Measurements from ENCODE around the gene BHLHE23.

Gene BHLHE23

GRCh38 chr20:63007646-63008488, 1.1 kb upstream of the BHLHE23 start:
- ATAC-seq: no peak

- ATAC-seq: no peak
Observed at GRCh38 chr20:63007360-63007645, 539 bp upstream of the BHLHE23 start.

DNA sequence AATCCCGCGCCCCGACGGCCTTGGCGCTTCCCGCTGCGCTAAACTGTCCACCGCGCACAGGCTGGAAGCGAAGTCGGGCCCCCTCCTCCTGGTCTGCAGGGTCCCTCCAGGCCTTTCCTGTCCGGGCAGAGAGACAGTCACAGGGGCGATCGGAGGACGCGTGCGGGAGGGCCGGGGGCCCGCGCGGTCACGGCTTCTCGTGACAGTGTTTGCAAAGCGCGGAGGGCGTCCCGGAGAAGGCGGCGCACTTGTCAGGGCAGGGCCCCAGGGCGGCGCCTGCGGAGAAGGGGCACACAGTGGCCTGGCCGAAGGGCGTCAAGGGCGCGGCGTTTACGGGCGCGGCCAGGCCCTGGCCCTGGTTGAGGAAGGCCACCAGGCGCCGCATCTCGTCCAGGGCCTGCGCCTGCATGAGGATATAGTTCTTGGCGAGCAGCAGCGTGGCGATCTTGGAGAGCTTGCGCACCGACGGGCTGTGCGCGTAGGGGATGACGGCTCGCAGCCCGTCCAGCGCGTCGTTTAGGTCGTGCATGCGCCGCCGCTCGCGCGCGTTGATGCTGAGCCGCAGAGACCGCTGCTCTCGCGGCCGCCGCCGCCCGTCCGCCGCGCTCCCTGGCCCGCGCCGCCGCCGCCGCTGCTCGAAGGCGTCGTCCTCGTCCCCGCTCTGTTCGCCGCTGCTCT, 763 bp downstream of the BHLHE23 start:
- ATAC-seq: no peak

- no peak for ATAC-seq
Observed at GRCh38 chr20:63005365-63005861, 1.4 kb downstream of the BHLHE23 start.

DNA sequence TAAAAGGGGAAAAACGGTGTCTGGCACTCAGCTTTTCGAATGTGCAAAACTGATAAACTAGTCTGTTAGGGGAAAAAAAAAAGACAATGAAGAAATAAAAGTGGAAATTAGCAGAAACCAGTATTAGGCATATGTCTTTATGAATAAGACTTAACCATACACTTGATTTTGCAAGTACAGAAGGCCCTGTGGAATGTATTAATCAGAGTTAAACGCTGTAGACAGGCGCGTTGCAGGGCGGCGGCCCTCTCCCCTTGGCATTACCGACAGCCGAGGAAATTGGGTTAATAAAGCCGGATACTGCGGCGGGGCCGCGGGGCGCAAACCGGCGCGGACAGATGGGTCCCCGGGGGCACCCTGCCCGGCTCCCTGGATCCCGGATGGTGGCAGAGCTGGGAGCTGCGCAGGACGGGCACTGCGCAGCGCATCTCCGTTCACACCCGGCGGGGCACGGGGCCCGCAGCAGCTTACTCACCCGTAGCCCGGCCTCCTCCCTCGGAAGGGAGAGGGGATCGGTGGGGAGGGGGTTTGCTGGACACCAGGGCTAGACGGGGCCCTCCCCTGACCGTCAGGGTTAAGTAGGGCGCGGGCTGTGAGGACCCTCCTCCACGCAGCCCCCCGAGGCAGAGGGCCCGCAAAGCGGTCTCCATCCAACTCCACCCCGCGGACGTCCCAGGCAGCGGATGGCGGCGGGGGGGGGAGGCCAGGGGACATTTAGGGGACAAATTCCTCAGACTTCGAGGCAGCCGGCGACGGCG, 2.0 kb downstream of the BHLHE23 start:
- peak in 1 of 2 donors; percentile 31 for ATAC-seq

DNA sequence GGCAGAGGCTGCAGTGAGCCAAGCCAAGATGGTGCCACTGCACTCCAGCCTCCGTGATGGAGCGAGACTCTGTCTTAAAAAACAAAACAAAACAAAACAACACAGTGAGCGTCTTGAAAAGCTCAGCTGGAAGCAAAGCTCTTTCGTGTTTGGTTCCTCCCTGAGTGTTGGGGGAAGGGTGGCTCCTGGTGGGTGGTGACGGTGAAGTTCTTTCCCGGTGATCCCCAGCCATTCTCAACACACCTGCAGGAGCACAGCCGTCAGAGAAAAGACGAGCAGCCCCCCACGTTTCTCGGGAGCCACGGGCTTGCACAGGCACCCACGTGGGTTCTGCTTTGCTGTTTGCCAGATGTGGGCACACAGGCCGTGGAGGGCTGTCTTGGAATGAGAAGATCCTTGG, 3.2 kb downstream of the BHLHE23 start:
- no peak for ATAC-seq

GRCh38 chr20:63002511-63002910, 4.3 kb downstream of the BHLHE23 start:
- ATAC-seq: no peak

- ATAC-seq: no peak
Observed at GRCh38 chr20:63000958-63001357, 5.8 kb downstream of the BHLHE23 start.

- no peak for ATAC-seq
Observed at GRCh38 chr20:63000036-63000435, 6.7 kb downstream of the BHLHE23 start.

- ATAC-seq: no peak
Observed at GRCh38 chr20:62999580-62999979, 7.2 kb downstream of the BHLHE23 start.

GRCh38 chr20:62998449-62998848, 8.3 kb downstream of the BHLHE23 start:
- no peak for ATAC-seq

DNA sequence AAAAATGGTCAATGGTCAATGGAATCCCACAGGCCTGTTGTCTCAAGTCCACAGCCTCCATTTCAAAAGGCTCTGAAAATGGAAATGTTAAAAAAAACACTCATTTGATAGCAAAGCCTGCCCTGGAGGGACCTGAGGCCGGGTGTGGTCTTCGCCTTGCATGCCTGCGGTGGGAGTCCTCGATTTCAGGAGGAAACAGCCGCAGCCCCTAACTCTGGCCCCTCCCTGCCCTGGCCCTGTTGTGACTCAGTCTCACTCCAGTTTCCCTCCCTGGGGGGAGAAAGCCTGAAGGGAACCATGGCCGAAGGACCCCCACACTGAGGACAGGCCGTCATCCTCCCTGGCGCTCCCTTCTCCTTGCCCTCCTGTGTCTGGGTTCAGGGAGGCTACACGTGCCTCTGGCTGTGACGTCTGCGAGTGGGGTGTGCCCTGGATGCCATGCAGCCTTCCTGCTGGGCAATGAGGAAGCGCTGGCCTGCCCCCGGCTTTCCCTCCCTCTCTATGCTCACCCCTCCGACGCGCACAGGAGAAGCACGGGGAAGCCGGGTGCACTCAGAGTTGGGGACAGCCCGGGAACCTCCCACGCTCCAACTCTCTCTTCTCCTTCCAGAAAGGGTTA, 9.2 kb downstream of the BHLHE23 start:
- no peak for ATAC-seq

DNA sequence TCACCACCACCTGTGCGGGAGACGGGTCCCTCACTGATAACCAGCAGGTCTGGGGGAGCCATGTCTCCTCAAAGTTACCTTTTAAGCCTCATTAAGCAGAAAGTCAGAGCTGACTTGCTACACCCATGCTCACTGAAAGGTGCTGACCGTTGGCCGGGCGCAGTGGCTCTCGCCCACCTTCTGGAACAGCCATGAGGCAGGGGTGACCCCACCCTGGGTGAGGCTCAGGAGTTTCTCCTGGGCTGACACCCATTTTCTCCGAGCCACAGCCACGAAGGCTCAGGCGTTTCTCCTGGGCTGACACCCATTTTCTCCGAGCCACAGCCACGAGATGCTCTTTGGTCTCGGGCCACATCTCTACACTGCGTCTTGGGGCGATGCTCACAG, 10.2 kb downstream of the BHLHE23 start:
- ATAC-seq: no peak

DNA sequence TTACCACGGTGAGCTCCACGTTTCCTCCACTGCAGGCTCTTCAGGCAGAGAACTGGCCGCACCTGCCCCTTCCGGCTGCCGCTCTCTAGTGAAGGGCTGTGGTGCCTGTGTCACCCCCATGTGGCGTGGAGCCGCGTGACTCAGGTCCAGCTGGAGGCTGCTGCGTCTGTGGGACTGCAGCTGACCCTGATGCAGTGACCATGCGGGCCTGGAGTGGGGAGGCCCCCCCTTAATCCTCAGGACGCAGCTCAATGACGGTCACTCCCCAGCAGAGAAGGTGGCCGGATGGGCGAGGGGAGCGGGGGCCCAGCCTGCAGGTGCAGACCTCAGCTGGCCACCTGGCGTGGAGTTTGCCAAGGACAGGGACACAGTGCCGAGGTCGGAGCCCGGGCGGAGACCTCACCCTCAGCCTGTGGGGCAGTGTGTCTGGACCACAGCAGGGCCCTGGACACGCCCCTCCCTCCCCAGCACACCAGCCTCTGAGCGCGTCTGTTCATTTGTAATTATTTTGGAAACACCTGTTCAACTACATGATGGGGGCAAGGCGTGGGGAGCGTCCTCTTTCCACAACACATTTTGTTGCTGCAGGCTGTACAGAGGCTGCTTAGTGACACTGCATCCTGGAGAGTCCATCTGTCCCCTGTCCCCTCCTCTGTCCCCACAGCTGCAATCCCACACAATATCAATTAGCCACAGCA, 10.7 kb downstream of the BHLHE23 start:
- ATAC-seq: no peak

DNA sequence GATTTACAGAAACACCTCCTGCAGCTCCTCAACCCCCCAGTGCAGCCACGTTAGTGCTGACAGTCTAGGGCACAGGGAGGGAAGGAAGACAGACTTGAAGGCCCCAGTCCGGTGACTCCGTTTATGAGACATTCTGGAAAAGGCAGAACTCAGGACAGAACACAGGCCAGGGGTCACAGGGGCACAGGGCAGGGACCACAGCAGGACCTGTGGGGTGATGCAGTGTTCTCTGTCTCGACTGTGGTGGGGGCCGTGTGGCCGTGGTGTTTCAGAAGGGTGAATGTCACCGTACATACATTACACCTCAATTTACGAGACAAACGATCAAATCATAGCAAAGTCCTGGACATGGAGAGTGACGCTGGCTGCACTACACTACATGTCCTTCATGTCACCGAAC, 11.3 kb downstream of the BHLHE23 start:
- ATAC-seq: no peak

- no peak for ATAC-seq
Observed at GRCh38 chr20:62994869-62995281, 11.9 kb downstream of the BHLHE23 start.

- ATAC-seq: no peak
Observed at GRCh38 chr20:62993856-62994494, 12.8 kb downstream of the BHLHE23 start.

DNA sequence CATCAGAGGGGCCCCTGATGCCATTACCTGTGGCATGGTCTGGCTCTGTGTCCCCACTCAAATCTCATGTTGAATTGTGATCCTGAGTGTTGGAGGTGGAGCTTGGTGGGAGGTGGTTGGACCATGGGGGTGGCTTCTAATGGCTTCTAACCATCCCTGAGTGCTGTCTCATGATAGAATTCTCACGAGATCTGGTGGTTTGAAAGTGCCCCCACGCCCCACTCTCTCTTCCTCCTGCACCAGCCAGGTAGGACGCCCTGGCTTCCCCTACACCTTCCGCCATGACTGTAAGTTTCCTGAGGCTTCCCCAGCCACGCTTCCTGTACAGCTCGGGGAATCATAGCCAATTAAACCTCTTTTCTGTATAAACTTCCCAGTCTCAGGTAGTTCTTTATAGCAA, 14.9 kb downstream of the BHLHE23 start:
- ATAC-seq: no peak

- no peak for ATAC-seq
Observed at GRCh38 chr20:62991196-62991807, 15.5 kb downstream of the BHLHE23 start.

DNA sequence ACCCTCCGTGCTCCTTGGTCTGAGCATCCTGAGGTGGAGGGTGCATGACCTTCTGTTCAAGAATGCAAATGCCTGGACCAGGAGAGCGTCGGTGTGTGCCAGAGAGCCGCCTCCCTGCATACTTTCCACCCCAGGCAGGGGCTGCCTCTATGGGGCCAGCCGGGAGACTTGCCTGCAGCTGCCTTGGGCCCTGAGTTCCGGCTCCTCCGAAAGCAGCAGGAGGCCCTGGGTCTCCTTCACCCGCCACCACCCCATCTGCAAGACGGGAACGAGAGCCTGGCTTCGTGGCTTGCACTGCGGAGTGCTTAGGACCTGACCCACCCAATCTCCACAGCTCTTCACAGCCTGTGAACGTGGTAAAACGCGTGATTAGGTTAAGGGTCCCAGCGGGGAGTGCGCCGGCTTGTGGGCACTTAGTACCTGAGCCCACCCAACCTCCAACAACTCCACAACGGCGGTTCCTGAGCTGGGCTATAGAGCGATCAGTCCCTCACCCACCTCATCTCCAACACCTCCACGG, 16.4 kb downstream of the BHLHE23 start:
- no peak for ATAC-seq

DNA sequence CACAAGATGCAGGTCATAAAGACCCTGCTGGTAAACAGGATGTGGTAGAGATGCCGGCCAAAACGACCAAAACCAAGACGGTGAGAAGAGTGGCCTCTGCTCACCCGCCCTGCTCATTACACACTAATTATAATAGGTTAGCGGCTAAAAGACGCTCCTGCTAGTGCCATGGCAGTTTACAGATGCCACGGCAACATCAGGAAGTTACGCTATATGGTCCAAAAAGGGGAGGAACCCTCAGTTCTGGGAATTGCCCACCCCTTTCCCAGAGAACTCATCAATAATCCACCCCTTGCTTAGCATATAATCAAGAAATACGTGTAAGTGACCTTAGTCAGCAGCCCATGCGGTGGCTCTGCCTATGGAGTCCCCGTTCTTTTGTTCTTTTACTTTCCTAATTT, 17.6 kb downstream of the BHLHE23 start:
- ATAC-seq: peak; percentile 48 to 72

Measured in activated CD4-positive, CD25-positive, alpha-beta regulatory T cell treated with anti-CD3 and anti-CD28 coated beads, Interleukin-2, amount 50 U/mL, for 24 hours (primary cell).